ENCODE results near the gene FNDC3B.

Gene FNDC3B

DNA sequence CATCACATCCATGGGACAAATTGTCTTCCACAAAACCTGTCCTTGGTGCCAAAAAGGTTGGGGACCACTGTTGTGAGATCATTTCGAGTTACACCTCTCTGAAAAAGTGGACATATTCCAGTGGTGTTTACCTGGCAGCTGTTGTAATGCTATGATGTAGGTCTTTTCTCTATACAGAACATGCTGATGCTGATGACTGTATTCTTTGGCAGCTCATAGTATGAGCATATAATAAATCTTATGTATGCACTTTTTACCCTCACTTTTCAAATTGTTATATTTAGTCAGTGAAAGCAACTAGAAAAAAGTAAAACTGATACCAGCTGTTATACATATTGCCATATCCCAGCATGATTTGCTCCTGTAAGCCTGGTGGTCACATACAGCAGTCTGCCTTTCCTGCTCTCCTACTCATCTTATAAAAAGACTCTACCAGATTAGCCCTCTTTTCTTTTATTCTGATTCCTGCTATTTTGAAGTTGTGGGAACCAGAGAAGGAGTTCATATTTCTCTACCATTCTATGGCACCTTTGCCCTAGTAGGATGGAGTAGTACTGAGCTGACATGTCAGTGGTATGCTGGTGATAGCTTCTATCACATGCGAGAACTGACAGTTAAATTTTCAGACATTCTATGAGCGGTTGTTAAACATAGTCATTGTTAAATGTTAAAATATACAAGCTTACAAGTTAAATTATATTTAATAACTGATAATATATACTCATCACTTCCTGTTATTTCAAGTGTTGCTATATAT is 128.7 kb downstream of the FNDC3B start:
- peaks cover 13% of the 10 kb centered on the region for H3K4me1 ChIP-seq (ENCODE audit: low read length)
- H3K9me2 ChIP-seq (replicated peaks; ENCODE audit: insufficient read depth, low read length): no peaks in the 10 kb centered on the region
- peaks cover 5% of the 10 kb centered on the region for H3K36me3 ChIP-seq (replicated peaks; ENCODE audit: insufficient read depth, low read length)
- H3K27ac ChIP-seq (ENCODE audit: low read length): no peak overlapping the region
- DNase-seq: no peak
- TF ChIP-seq EZH2phosphoT487 (IDR thresholded peaks at IDR 0.05; ENCODE audit: low read length) (no peak), EZH2 (optimal IDR thresholded peaks at IDR 0.05; ENCODE audit: low read depth, low read length) (no peak), CTCF (IDR thresholded peaks at IDR 0.05; ENCODE audit: low read length) (no peak)
- no peaks in the 10 kb centered on the region for H3F3A ChIP-seq (ENCODE audit: insufficient read depth, low read length)
- peaks cover 12% of the 10 kb centered on the region for H4K20me1 ChIP-seq (ENCODE audit: insufficient read depth, low read length)
- no peak overlapping the region for H3K4me2 ChIP-seq (ENCODE audit: low read depth, low read length)
- no peak overlapping the region for H3K9ac ChIP-seq (ENCODE audit: low read length)
- H3K79me2 ChIP-seq (ENCODE audit: low read length): peaks cover 99% of the 10 kb centered on the region
- no peaks in the 10 kb centered on the region for H3K9me3 ChIP-seq (replicated peaks; ENCODE audit: insufficient read depth, low read length)
- H3K4me3 ChIP-seq (ENCODE audit: low read length): no peak overlapping the region
- H2AFZ ChIP-seq (ENCODE audit: low read length): no peak overlapping the region
- H3K27me3 ChIP-seq (replicated peaks; ENCODE audit: insufficient read depth, low read length): no peaks in the 10 kb centered on the region

DNA sequence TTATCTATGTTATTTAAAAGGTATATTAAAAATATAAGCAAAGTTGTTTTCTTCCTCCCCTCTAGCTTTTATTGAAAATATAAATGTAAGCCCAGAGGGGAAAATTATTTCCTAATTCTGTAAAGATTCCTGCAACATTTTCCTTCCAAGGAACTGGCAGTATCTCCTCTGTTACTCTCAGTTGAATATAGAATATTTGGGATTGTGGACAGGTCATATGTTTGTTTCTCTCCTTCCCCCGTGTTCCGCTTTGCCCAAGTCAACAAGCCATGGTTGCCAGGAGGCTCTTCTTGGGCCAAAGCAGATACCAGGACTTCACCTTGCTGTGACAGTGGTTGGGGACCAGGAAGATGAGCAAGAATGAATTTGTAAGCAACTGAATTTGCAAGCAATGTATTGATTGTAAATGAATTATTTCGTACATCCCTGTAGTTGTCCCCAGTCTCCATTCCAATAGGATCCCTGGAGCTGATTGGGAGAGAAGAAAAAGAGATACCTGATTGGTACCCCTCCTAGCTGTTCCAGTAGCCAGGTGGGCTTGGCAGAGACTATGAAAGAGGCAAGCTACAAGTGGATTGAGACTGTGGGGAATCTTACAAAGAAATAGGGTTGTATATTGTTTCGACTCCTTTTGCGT is 130.8 kb downstream of the FNDC3B start:
- Histone ChIP-seq H3F3A (ENCODE audit: insufficient read depth, low read length) (no peaks in the 10 kb centered on the region), H3K9me3 (replicated peaks; ENCODE audit: insufficient read depth, low read length) (no peaks in the 10 kb centered on the region), H3K9me2 (replicated peaks; ENCODE audit: insufficient read depth, low read length) (no peaks in the 10 kb centered on the region), H3K79me2 (ENCODE audit: low read length) (peaks cover 98% of the 10 kb centered on the region), H3K4me3 (ENCODE audit: low read length) (no peak overlapping the region), H3K4me2 (ENCODE audit: low read depth, low read length) (no peak overlapping the region), H2AFZ (ENCODE audit: low read length) (no peak overlapping the region), H3K27me3 (replicated peaks; ENCODE audit: insufficient read depth, low read length) (no peaks in the 10 kb centered on the region), H3K4me1 (ENCODE audit: low read length) (peaks cover 13% of the 10 kb centered on the region), H3K27ac (ENCODE audit: low read length) (no peak overlapping the region), H3K36me3 (replicated peaks; ENCODE audit: insufficient read depth, low read length) (peaks cover 5% of the 10 kb centered on the region), H3K9ac (ENCODE audit: low read length) (no peak overlapping the region), H4K20me1 (ENCODE audit: insufficient read depth, low read length) (peaks cover 15% of the 10 kb centered on the region)
- TF ChIP-seq EZH2 (optimal IDR thresholded peaks at IDR 0.05; ENCODE audit: low read depth, low read length) (no peak), EZH2phosphoT487 (IDR thresholded peaks at IDR 0.05; ENCODE audit: low read length) (no peak), CTCF (IDR thresholded peaks at IDR 0.05; ENCODE audit: low read length) (no peak)
- no peak for DNase-seq

DNA sequence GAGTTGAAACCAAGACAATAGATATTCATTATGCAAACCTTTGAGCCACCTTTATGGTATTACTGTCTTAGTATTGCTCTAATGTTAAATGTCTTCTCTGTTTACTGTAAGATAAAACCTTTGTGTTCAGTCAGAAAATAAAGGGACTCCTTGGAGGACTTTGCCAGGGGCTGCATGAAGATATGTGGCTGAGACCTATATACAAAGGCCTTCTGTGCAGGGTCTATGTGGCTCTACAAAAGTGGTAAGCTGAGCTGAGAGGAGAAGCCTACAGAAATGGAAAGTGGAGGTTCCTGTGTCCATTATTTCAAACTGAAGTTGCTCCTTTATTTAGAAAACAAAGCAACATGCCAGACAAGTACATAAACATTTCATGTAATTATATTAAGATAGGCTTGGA is 131.5 kb downstream of the FNDC3B start:
- H3K9me3 ChIP-seq (replicated peaks; ENCODE audit: insufficient read depth, low read length): no peaks in the 10 kb centered on the region
- DNase-seq: no peak
- peaks cover 5% of the 10 kb centered on the region for H3K36me3 ChIP-seq (replicated peaks; ENCODE audit: insufficient read depth, low read length)
- peaks cover 12% of the 10 kb centered on the region; the same call in 1 of the 2 replicates for H4K20me1 ChIP-seq (ENCODE audit: insufficient read depth, low read length)
- H2AFZ ChIP-seq (ENCODE audit: low read length): no peak overlapping the region
- no peak overlapping the region for H3K9ac ChIP-seq (ENCODE audit: low read length)
- H3K4me3 ChIP-seq (ENCODE audit: low read length): no peak overlapping the region
- H3K4me1 ChIP-seq (ENCODE audit: low read length): peaks cover 13% of the 10 kb centered on the region
- no peak overlapping the region for H3K27ac ChIP-seq (ENCODE audit: low read length)
- no peaks in the 10 kb centered on the region for H3K9me2 ChIP-seq (replicated peaks; ENCODE audit: insufficient read depth, low read length)
- TF ChIP-seq EZH2phosphoT487 (IDR thresholded peaks at IDR 0.05; ENCODE audit: low read length) (no peak), CTCF (IDR thresholded peaks at IDR 0.05; ENCODE audit: low read length) (no peak), EZH2 (optimal IDR thresholded peaks at IDR 0.05; ENCODE audit: low read depth, low read length) (no peak)
- no peaks in the 10 kb centered on the region for H3F3A ChIP-seq (ENCODE audit: insufficient read depth, low read length)
- peaks cover 98% of the 10 kb centered on the region for H3K79me2 ChIP-seq (ENCODE audit: low read length)
- no peak overlapping the region for H3K4me2 ChIP-seq (ENCODE audit: low read depth, low read length)
- no peaks in the 10 kb centered on the region for H3K27me3 ChIP-seq (replicated peaks; ENCODE audit: insufficient read depth, low read length)
